Stomach (tissue), 9 donors: Measurements from ENCODE around the gene SLFN12L. TPM values are rescaled to one million over a fixed set of nuclear protein-coding genes. Genes with fewer than 3 reads are reported as not detected.

Experiments used
- DNase-seq, 2 donors: peaks; one replicate each; pipeline versions ENCODE4 v3.0.0 to v3.0.0-alpha.2; 2013 to 2019
- H3K27ac ChIP-seq, 5 donors: fragments of 200-600 bp in 4 of 5; sonication (generic) in 4 of 5; one replicate each; pipeline ENCODE4 v1.5.1; 2013 to 2019; ENCODE audit warnings: mild to moderate bottlenecking in 1 of 5, moderate library complexity in 1 of 5
- H3K27me3 ChIP-seq, 3 donors: fragments of 200-600 bp; sonication (generic); one replicate each; pipeline ENCODE4 v1.5.1; 2017 to 2019; ENCODE audit warnings: mixed run types in 1 of 3
- H3K36me3 ChIP-seq, 4 donors: fragments of 200-600 bp; sonication (generic); 1 replicate in 3 of 4; 2 replicates in 1 of 4; pipeline ENCODE4 v1.5.1; 2016 to 2019
- H3K4me1 ChIP-seq, 4 donors: fragments of 200-600 bp; sonication (generic); one replicate each; pipeline ENCODE4 v1.5.1; 2016 to 2019
- H3K4me3 ChIP-seq, 4 donors: fragments of 200-600 bp; sonication (generic) in 3 of 4; one replicate each; pipeline ENCODE4 v1.5.1; 2016 to 2019; ENCODE audit warnings: mild to moderate bottlenecking in 1 of 4
- H3K9me3 ChIP-seq, 4 donors: fragments of 200-600 bp; sonication (generic); one replicate each; pipeline ENCODE4 v1.5.1; 2016 to 2019
- CTCF ChIP-seq, 7 experiments: fragments of 450-650 bp in 4 of 7; fragments of 200-600 bp in 3 of 7; sonication (generic) in 3 of 7; IDR thresholded peaks; one replicate each; pipeline ENCODE4 v1.5.1; 2016 to 2019; ENCODE audit warnings: antibody characterized with exemption in 7 of 7, control low read depth in 2 of 7, mild to moderate bottlenecking in 1 of 7
- EP300 ChIP-seq: sonication (generic); formaldehyde crosslinking; IDR thresholded peaks from one replicate; pipeline ENCODE4 v1.6.1; 2017; ENCODE audit warnings: antibody characterized with exemption
- POLR2A ChIP-seq, 4 donors: fragments of 450-650 bp; IDR thresholded peaks; one replicate each; pipeline ENCODE4 v1.6.1; 2016; ENCODE audit warnings: antibody characterized with exemption in 4 of 4, control low read depth in 2 of 4, mild to moderate bottlenecking in 1 of 4, moderate library complexity in 1 of 4
- POLR2AphosphoS5 ChIP-seq, 3 donors: sonication (generic); formaldehyde crosslinking; IDR thresholded peaks; one replicate each; pipeline ENCODE4 v1.6.1; 2016; ENCODE audit warnings: antibody characterized with exemption in 3 of 3
- WGBS, 5 donors: extraction: QIAGEN DNeasy Blood & Tissue Kit in 3 of 5; methylation state at CpG; one replicate each; pipeline versions ENCODE4 v1.1.5 to v1.1.7; 2013 to 2018; 5-methylcytosine and 5-hydroxymethylcytosine counted together
- intact Hi-C: fragments of 100-400 bp; cut with DNase I; formaldehyde crosslinking; loops from one replicate; pipeline ENCODE4 v1.15.1; 2023; ENCODE audit warnings: low total_unique reads
- polyA plus RNA-seq, 3 donors: library from polyadenylated mRNA; stranded (reverse); fragments of 200-250 nt; gene quantifications; one replicate each; pipeline ENCODE4 v1.2.3, GENCODE V29; 2013
- total RNA-seq, 5 donors: library from RNA; depleted of rRNA; stranded (reverse); fragments of >200 nt; gene quantifications; one replicate each; pipeline versions ENCODE4 v1.1.0 to v1.2.3, GENCODE V29; 2014 to 2016
- donor health status: healthy with polysubstance abuse.
- donor health status: Bipolar disorder and iron deficiency.
- donor health status: healthy.

The SLFN12L gene
- total and polyA plus RNA-seq, 8 donors: 0.15 to 7.0 (median 1.7) TPM; not detected in 1

- WGBS, 5 donors: 0 to 1% (median 0%) methylated on average over 35 to 45 of the region's 45 CpGs
Measured at GRCh38 chr17:35578197-35578928, 40.9 kb upstream of the SLFN12L start, which contains the start of gene PEX12. TSS of gene PEX12 (minus strand) at chr17:35578571. CDS start at chr17:35578021, 550 bp downstream.

GRCh38 chr17:35577830-35578196 lies 40.3 kb upstream of the SLFN12L start:
- peak in 1 of 2 donors; percentile 59 for DNase-seq
- Histone ChIP-seq H3K27me3 (no peaks in the 10 kb centered on the region), H3K4me3 (peak overlapping the region; percentile 58 to 74 (median 68)), H3K4me1 (peaks cover 16 to 25% (median 18%) of the 10 kb centered on the region in 4 donors), H3K9me3 (no peaks in the 10 kb centered on the region), H3K36me3 (peaks cover 0 to 32% (median 29%) of the 10 kb centered on the region in 4 donors), H3K27ac (peak overlapping the region; percentile 89 to 95 (median 91))
- 2 to 3% (median 2%) methylated on average over 8 of the region's 8 CpGs for WGBS, 5 donors
- intact Hi-C loops: no loop called here
- TF ChIP-seq POLR2AphosphoS5 (IDR thresholded peaks at IDR 0.05): no peak
- TF ChIP-seq CTCF (IDR thresholded peaks at IDR 0.05): no peak
- TF ChIP-seq POLR2A (IDR thresholded peaks at IDR 0.05): no peak

More at GRCh38 chr17:35578197-35578928, 40.9 kb upstream of the SLFN12L start, which contains the start of gene PEX12:
- Histone ChIP-seq H3K4me1 (peaks cover 16 to 25% (median 18%) of the 10 kb centered on the region in 4 donors), H3K9me3 (no peaks in the 10 kb centered on the region), H3K36me3 (peaks cover 0 to 30% (median 28%) of the 10 kb centered on the region in 4 donors), H3K4me3 (peak within 1 kb of the TSS; percentile 58 to 74 (median 68)), H3K27ac (peak within 1 kb of the TSS; percentile 89 to 95 (median 91)), H3K27me3 (no peaks in the 10 kb centered on the region)
- peak; percentile 52 to 89 (median 88) for TF ChIP-seq POLR2AphosphoS5 (IDR thresholded peaks at IDR 0.05)
- TF ChIP-seq POLR2A (IDR thresholded peaks at IDR 0.05): no peak
- no peak for TF ChIP-seq CTCF (IDR thresholded peaks at IDR 0.05)
- peak; percentile 88 to 97 for DNase-seq
- intact Hi-C loops: no loop called here

DNA sequence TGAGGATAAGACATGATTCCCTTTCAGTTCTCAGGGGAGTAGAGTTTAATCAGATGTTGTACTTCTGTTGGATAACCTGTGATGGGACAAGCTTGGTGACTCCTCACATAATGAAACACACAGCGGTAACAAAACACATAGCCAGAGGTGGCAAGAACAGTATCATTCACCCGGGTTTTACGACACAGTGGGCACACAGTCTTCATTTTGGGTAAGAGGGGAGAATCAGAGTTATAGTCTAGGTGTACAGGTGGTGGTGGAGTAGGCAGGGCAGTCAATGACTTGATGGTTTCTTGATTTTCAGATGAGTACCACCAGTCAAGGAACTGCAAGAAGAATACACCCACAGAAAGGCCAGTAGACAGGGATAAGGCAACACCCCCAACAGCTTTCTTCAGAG lies 38.3 kb upstream of the SLFN12L start:
- peaks cover 16 to 33% (median 23%) of the 10 kb centered on the region in 4 donors for H3K4me1 ChIP-seq
- intact Hi-C loops: no loop called here

DNA sequence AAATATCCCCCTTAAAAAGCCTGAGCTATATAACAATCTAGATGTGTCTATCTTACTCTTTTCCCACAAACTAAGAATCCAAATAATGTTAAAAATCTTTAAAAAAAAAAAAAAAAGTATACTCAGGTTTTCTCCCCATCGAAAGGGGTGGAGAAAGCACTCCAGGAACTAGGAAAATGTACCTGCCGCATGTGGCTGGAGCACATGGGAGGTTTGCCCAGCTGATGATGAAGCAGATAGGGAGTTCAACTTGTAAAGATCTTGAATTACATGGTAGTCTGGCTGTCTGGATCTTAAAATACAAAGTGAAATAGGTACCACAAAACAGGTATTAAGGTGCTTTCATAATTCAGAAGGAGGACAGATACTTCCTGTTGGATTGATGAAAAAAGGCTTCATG lies 31.9 kb upstream of the SLFN12L start:
- Histone ChIP-seq H3K4me3 (peak overlapping the region in 2 of 4 donors; percentile 76 to 84), H3K4me1 (peaks cover 23 to 37% (median 29%) of the 10 kb centered on the region in 4 donors)
- WGBS, 5 donors: 30 to 68% (median 54%) methylated on average over 2 of the region's 2 CpGs

More for the DNA sequence above, 38.3 kb upstream of the SLFN12L start:
- Histone ChIP-seq H3K4me3 (no peak overlapping the region), H3K27me3 (no peaks in the 10 kb centered on the region), H3K36me3 (peaks cover 0 to 33% (median 31%) of the 10 kb centered on the region in 4 donors), H3K27ac (no peak overlapping the region), H3K9me3 (no peaks in the 10 kb centered on the region)
- 81 to 97% (median 93%) methylated on average over 3 of the region's 3 CpGs for WGBS, 5 donors
- no peak for DNase-seq
- TF ChIP-seq POLR2A (IDR thresholded peaks at IDR 0.05): no peak
- TF ChIP-seq CTCF (IDR thresholded peaks at IDR 0.05): no peak
- TF ChIP-seq EP300: no peak
- no peak for TF ChIP-seq POLR2AphosphoS5 (IDR thresholded peaks at IDR 0.05)

More for the DNA sequence above, 31.9 kb upstream of the SLFN12L start:
- intact Hi-C loops: no loop called here
- H3K27ac ChIP-seq: no peak overlapping the region
- H3K9me3 ChIP-seq: no peaks in the 10 kb centered on the region
- DNase-seq: no peak
- no peak for TF ChIP-seq POLR2A (IDR thresholded peaks at IDR 0.05)
- no peak for TF ChIP-seq CTCF (IDR thresholded peaks at IDR 0.05)
- TF ChIP-seq POLR2AphosphoS5 (IDR thresholded peaks at IDR 0.05): no peak
- TF ChIP-seq EP300: no peak
- H3K27me3 ChIP-seq: no peaks in the 10 kb centered on the region
- H3K36me3 ChIP-seq: peaks cover 0 to 14% (median 10%) of the 10 kb centered on the region in 4 donors
